ENCODE results near the gene SCMH1.

SCMH1 gene

GRCh38 chr1:41021526-41022308 is 220.4 kb downstream of the SCMH1 start, which contains the start of gene SLFNL1:
TSS of gene SLFNL1 (minus strand) at chr1:41021725. CDS start at chr1:41020660, 1,065 bp downstream.
- DNase-seq: no peak

- no peak for DNase-seq
Measured at GRCh38 chr1:41020654-41021053, 221.5 kb downstream of the SCMH1 start.

DNA sequence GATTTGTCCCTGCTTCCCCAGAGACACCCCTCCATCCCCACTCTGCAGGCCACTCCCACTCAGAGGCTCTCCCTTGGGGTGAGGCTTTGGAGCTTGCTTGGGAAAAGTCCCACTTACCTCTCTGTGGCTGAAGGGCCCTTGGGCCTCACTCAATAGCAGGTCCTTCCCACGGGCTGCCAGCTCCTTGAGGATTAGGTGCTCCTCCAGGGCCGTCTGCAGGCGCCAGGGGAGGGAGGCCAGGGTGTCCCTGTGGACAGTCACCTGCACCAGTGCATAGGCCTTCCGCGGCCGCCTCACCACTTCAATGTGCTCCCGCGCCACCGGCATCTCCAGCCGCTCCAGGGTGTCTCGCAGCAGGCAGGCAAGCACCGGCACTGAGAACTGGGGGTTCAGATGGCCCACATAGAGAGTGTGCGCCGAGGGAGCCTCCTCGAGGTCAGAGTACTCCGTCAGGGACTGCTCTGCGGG is 222.0 kb downstream of the SCMH1 start:
- peak in 1 of 2 experiments; percentile 38 for DNase-seq

DNA sequence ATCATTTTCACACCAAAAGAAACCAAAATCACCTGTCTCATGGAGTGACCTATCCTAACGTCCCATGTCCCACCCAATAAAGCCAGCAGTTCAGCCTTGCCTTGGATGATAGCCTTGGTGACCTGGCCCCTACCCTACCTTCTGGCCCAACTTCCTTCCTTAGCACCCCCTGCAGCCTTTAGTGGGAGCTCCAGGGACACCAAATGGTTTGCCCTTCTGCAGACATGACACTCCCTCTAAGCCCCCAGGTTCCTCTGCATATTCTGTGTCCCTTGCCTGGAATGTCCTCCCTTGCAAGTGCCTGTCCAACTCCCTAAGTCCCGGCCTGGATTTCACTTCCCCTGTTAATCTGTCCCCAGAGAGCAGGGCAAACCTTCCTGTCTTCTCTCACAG is 222.8 kb downstream of the SCMH1 start:
- DNase-seq: no peak

DNA sequence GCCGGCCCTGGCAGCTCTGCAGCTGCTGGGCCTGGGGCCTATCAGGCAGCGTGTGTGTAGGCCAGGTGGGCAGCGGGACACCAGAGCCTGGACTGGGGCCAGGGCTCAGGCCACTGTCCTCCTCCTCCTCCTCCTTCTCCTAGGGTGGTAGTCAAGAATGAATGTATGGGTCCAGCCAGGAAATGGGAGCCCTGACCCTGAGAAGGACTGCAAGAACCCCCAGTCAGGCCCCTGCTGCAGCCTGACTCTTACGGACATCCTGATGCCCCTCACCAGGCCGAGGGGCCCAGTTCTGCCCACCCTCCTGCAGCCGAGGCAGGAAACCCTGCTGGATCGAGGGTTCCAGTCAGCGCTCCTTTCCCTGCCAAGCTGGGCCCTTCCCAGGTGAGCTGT is 224.1 kb downstream of the SCMH1 start:
- no peak for DNase-seq

DNA sequence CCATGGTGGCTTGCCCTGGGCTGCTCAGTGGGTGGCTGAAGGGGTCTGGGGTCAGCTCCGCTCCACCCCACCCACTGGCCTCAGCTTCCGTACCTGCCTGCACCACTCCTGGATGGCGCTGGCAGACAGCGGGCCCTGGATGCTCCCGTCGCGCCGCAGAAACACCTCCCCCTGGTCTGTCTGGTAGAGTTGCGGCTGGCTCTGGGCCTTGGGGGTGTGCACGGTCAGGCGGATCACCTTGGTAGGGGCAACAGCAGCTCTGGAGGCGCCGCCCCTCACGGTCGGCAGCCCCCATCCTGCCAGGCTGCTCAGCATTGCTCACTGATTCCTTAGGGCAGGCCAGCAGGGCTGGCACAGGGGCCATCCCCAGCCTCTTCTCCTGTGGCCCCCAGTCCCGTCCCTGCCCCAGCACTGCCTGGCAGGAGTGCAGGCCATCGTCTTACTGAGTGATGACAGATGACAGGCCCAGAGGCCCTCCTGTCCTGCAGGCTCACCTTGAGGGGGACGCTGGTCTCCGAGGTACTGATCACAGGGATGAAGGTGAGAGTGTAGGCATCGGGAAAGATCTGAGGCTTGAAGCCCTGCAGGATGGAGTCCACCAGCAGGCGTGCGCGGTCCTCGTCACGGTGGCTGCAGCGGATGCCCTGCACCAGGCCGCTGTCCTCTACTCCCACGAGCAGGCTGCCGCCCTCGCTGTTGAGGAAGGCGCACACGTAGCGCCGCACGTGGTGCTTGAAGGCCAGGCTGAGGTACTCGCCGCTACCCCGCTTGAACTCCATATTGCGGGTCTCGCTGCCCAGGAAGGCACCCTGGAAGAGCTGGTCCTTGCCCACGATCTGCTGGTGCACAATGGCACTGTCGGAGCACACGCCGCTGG is 224.7 kb downstream of the SCMH1 start:
- no peak for DNase-seq

- no peak for DNase-seq
Measured at GRCh38 chr1:41015897-41016470, 226.1 kb downstream of the SCMH1 start.

- no peak for DNase-seq
Measured at GRCh38 chr1:41015281-41015896, 226.7 kb downstream of the SCMH1 start.

- DNase-seq: no peak
Measured at GRCh38 chr1:41014871-41015270, 227.2 kb downstream of the SCMH1 start.

DNA sequence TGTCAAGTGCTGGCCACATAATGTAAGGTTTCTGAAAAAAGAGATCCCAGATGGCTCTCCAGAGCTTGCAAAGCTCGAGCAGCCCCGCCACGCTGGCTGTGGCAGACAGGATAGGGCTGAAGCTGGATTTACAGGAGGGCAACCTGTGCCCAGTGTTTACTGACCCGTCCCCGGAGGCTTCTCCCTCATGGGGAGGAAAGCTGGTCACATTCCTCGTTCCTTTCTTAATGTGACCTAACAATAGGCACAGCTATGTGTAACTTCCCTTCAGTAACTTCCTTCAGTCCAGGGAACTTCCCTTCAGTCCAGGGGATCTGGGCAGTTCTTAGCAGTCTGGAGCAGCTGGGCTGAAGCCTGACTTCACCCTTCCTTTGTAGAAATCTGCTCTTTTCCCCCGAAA is 228.3 kb downstream of the SCMH1 start:
- DNase-seq: no peak

- no peak for DNase-seq
Measured at GRCh38 chr1:41013024-41013423, 229.1 kb downstream of the SCMH1 start.

GRCh38 chr1:41010345-41010744 is 231.8 kb downstream of the SCMH1 start:
- no peak for DNase-seq

DNA sequence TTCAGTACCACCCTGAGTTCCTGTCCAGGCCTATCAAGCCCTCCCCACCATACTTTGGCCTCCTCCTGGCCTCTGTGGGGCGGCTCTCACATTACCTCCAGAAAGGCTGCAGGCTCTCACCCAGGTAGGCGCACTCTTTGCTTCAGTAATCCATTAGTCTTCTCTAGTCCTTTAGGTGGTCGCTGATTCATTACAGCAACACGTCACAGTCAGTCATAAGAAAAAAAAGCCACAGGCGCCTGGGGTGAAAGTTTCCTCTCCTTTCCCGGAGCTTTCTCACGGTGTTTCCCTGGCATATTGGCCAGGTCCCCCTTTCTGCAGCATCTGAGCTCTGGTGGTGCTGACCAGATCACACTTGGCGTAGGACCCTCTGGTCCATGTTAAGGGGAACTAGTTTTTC is 232.6 kb downstream of the SCMH1 start:
- DNase-seq: no peak

DNA sequence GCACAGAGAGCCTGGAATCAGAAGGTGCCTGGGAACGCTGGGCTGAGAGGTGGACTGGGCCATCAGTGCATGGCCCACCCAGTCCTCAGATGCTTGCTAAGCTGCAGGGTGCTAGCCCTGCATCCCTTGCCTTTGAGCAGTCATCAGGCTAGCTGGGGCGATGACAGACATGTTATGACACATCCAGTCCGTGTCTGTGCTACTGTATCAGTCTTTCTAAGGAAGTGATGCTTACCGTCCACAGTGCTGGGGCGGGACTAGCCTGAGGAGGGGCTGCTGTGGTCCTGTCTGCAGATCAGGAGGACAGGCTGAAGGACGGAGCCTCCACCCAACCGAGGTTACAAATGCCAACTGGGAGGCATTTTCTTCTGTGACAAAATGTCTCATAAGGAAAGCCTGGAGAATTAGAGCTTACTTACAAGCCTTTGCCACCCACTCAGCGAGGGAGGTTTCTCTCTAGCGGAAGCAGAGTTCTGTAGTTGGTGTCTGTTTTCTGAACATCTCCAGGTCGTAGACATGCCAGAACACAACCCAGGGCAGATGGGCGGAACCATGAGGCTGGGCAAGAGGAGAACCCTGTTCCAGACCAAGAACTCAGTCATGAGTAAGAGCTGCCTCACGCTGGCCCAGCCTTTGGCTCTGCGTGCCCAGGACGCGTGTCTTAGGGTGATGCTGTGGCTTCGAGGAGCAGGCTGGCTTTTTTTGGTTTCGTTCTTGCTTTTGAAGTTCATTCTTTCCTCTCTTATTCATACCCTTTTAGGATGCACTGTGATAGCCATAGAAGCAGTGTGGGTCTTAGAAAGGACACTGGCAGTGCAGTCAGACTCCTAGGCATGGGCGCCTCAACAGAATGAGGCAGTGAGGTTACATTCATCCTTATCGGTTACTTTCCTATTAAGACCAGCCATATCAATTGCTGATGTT is 234.9 kb downstream of the SCMH1 start:
- DNase-seq: no peak

DNA sequence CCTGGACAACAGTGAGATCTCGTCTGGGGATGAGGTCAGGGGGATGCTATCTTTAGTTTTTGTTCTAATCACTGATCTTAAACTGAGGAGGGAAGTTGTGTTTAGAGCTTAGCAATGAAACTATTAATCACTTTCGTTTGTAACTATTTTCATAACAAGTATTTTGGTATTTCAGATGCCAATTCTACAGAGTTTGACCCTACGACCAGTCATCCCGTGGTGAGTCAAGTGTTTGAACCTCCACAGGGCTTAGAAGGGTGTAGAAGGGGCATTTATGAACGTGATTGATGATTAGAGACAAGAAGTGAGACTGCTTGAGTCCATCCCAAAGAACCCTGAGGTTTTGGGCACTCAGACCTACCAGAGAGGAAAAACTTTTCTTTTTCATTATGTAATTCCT is 236.2 kb downstream of the SCMH1 start:
- DNase-seq: no peak

DNA sequence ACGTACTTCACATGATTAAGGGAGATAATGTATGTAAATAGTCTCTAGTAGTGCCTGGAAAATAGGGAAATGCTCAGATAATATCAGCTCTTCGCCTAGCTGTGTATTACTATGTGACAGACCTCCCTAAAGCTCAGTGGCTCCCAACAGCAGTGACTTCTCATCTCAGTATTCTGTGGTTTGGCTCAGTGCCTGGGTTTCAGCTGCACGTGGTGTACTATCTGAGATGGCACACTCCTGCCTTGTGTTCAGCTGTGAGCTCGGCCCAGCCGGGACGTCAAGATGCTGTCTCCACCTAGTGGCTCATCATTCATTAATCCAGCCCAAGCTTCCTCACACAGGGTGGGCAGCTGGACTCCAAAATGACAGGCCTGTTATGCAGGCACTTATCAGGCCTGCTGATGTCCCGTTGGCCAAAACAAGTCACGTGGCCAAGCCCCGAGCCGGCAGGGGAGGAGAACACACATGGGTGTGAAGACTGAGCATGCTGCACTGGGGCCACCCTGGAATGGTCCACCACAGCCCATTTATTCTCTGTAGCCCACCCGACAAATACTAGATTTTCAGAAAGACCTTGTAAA is 238.4 kb downstream of the SCMH1 start:
- DNase-seq: peak; percentile 27 to 63

DNA sequence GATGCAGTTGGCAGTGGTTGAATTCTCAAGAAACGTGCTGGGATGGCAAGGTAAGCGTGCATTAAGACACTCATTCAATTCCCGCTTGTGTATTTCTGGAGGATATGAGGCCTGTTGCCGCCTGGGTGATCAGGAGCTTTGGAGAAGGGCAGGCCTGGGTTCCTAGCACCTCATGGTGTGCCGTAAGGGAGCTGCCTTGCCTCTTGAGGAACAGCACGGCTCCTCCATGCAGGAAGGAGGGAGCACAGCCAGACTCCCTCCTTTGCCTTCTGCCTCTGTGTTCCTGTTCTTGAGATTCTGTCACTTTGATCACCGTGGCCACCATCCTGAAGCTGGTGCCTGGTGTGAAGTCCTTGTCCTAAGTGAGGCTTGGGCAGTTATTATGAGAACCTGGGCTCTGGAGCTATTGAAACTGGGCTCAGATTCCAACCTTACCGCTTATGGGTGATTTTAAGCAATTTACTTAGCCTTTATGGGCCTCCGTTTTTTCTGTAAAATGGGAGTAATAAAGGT is 238.9 kb downstream of the SCMH1 start:
- DNase-seq: no peak

DNA sequence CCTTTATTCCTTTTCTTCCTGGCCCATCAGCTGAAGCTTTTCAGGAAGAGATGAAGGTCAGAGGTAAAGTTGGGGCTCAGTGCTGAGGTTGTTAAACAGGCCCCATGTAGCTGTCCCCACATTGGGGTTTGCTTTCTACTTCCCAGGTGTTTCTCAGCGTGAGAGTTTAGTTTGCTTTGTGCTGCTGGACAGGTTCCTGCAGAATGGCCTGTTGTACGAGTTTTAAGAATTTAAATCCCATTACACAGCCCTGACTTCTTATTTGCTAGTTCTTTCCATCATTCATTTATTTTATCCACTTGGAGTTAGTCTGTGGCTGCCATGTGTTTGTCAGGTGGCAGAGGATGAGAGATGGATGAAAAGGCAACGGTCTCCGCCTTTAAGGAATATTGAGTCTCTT is 243.4 kb downstream of the SCMH1 start:
- DNase-seq: no peak

- DNase-seq: no peak
Measured at GRCh38 chr1:40997096-40997495, 245.0 kb downstream of the SCMH1 start.

DNA sequence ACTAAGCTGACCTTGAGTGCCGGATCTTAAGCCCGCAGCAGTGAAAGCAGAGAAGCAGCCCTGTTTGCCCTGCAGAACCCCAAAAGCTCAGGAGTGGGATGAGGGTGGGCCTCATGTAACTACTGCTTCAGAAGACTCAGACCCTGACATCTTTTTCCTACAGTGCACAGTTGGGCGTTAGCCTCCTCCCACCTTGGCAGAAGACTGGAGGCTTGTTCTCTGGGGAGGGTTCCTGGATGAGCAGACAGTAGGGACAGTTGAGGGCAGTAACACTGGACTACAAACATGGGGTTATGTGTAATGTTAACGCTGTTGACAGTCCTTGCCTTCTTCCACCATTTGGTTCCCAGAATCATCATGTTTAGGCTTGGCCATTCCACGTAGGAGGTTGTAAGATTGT is 253.0 kb downstream of the SCMH1 start:
- no peak for DNase-seq

DNA sequence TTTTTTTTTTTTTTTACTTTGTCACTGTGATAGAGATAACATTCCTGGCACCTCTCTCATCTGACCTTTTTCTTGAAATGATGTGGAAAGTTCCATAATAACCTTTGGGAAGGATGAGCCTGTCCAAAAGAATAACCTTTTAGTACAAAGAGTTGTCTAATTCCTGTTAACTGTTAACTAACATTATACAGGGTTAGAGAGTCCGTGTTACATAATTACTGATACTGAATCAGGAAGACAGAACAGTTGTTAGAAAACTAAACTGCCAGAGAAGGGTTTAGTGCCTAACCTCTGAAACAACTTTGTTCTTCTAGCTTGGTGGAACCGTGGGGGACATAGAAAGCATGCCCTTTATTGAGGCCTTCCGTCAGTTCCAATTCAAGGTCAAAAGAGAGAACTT is 253.8 kb downstream of the SCMH1 start:
- DNase-seq: no peak
